SU-DHL-6 (cell line): ENCODE results near the gene NPR3.

Experiments used
- EZH2phosphoT487 ChIP-seq: fragments of 200-600 bp; sonication (generic), shearing (Covaris generic); conservative IDR thresholded peaks from 2 replicates; pipeline ENCODE4 v1.6.1; 2018; ENCODE audit warnings: mild to moderate bottlenecking, antibody characterized with exemption, low read length, moderate library complexity, mixed read lengths
- TF ChIP-seq, protein P1 (sequence below): fragments of 200-600 bp; sonication (generic); IDR thresholded peaks from one replicate; pipeline ENCODE4 v1.5.1; 2017; ENCODE audit warnings: antibody characterized with exemption, mild to moderate bottlenecking, low read length, moderate library complexity; ENCODE audit not compliant: insufficient read depth, poor library complexity, severe bottlenecking

DNA sequence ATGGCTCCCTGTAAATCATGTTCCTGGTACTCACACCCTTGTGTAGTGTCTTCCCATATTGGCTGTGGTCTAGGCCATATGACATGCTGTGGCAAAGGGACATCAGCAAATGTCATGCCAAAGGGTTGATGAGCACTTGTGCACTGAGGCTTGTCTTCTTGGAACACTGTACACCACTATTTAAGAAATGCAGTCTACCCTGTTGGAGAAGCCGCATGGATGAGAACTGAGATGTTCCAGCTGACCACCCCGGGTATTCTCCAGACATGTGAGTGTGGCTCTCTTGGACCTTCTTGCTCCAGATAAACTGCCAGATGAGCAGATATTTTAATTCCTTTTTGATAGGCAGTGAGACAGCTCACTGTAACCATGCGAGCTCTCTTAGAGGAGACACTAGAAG is 20.5 kb upstream of the NPR3 start:
- TF ChIP-seq, protein P1, sequence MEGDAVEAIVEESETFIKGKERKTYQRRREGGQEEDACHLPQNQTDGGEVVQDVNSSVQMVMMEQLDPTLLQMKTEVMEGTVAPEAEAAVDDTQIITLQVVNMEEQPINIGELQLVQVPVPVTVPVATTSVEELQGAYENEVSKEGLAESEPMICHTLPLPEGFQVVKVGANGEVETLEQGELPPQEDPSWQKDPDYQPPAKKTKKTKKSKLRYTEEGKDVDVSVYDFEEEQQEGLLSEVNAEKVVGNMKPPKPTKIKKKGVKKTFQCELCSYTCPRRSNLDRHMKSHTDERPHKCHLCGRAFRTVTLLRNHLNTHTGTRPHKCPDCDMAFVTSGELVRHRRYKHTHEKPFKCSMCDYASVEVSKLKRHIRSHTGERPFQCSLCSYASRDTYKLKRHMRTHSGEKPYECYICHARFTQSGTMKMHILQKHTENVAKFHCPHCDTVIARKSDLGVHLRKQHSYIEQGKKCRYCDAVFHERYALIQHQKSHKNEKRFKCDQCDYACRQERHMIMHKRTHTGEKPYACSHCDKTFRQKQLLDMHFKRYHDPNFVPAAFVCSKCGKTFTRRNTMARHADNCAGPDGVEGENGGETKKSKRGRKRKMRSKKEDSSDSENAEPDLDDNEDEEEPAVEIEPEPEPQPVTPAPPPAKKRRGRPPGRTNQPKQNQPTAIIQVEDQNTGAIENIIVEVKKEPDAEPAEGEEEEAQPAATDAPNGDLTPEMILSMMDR = no peak
- no peak for TF ChIP-seq EZH2phosphoT487
